ENCODE data around the gene IKZF5.

IKZF5 gene

DNA sequence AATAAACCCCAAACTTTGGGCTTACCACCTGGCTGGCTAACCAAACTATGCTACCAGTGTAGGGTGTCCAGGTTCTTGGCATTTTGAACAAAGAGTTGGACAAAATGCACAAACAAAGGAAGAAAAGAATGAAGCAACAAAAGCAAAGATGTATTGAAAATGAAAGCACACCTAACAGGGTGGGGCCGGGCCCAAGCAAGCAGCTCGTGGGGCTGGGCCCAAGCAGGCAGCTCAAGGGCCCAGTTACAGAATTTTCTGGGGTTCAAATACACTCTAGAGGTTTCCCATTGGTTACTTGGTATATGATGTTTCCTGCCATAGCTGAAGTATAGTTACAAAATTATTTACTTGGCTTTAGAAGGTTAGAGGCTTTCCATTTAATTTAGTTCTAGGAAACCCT lies 15.9 kb upstream of the IKZF5 start:
- DNase-seq (ENCODE audit: low read depth): no peak
- TF ChIP-seq, protein P1, sequence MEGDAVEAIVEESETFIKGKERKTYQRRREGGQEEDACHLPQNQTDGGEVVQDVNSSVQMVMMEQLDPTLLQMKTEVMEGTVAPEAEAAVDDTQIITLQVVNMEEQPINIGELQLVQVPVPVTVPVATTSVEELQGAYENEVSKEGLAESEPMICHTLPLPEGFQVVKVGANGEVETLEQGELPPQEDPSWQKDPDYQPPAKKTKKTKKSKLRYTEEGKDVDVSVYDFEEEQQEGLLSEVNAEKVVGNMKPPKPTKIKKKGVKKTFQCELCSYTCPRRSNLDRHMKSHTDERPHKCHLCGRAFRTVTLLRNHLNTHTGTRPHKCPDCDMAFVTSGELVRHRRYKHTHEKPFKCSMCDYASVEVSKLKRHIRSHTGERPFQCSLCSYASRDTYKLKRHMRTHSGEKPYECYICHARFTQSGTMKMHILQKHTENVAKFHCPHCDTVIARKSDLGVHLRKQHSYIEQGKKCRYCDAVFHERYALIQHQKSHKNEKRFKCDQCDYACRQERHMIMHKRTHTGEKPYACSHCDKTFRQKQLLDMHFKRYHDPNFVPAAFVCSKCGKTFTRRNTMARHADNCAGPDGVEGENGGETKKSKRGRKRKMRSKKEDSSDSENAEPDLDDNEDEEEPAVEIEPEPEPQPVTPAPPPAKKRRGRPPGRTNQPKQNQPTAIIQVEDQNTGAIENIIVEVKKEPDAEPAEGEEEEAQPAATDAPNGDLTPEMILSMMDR (IDR thresholded peaks at IDR 0.05; ENCODE audit: low read depth, low read length, missing control alignments): no peak
- no peak overlapping the region for H3K4me3 ChIP-seq (ENCODE audit: low read depth, low read length)

DNA sequence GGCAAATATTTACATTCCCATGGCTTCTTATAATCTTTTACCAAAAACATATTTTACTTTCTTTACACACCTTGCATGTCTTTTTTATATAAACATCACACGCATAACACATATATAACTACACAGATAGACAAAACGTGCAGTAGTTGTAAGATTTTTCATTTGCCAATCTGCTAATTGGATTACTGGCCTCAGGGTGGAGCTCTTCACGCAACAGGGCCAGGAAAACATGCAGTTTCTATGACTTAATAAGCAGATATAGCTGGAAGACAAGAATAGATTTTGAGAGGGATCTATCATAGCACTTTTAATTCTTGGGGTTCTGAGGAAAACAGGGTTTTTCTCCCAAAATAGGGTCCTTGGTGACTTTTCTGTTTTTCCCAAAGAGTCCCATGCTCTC lies 12.9 kb upstream of the IKZF5 start:
- DNase-seq (ENCODE audit: low read depth): no peak
- H3K4me3 ChIP-seq (ENCODE audit: low read depth, low read length): no peak overlapping the region
- TF ChIP-seq, protein P1 (IDR thresholded peaks at IDR 0.05; ENCODE audit: low read depth, low read length, missing control alignments): peak; percentile 45

DNA sequence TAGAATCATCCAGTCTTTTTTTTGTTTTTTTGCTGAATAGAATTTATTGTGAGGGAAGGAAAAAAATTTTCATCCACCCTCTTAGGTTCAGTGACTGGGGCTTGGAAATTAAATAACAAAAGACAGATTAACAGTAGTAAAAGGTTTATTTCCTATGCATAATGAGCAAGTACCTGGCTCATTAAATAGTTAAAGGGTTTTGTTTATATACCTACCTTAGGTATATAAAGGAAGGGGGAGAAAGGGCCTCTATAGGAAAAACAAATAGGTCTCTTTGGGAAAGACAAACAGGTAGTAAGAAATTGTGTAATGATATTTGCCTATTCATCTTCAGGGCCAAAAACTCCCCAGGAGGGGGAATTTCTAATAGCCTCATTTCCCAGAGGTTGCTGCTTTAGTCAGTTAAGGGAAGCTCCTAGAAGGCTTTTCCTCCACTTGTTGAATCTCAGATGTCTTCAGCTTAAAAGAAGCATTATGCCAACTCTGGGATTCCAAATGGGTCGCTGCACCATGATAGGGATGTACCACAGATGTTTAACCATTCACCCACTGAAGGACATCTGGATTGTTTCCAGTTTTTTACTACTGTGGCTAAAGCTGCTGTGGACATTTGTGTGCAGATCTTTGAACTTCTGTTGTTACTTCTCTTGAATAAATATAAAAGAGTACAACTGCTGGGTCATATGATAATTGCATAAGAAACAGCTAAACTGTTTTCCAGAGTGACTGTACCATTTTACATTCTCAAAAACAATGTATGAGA lies 11.5 kb upstream of the IKZF5 start:
- H3K4me3 ChIP-seq (ENCODE audit: low read depth, low read length): no peak overlapping the region
- TF ChIP-seq, protein P1 (IDR thresholded peaks at IDR 0.05; ENCODE audit: low read depth, low read length, missing control alignments): no peak
- DNase-seq (ENCODE audit: low read depth): no peak

DNA sequence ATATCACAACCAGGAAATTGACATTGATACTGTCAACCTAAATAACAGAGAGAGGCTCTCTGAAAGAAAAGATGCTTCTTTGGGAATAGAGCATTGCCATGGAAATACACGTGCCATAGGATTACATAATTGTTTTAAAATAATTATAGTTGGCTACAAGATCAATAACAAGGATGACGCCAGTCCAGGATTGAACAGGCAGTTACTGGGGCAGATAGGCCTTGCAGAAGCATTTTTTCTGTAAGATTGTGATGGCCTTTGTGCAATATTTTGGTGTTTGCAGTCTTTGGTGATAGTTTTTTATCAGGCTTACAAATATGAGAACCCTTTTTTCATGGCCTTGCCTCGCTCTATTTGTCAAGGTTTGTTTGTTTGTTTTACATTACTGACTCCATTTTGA lies 10.7 kb upstream of the IKZF5 start:
- TF ChIP-seq, protein P1 (IDR thresholded peaks at IDR 0.05; ENCODE audit: low read depth, low read length, missing control alignments): no peak
- DNase-seq (ENCODE audit: low read depth): no peak
- H3K4me3 ChIP-seq (ENCODE audit: low read depth, low read length): no peak overlapping the region

DNA sequence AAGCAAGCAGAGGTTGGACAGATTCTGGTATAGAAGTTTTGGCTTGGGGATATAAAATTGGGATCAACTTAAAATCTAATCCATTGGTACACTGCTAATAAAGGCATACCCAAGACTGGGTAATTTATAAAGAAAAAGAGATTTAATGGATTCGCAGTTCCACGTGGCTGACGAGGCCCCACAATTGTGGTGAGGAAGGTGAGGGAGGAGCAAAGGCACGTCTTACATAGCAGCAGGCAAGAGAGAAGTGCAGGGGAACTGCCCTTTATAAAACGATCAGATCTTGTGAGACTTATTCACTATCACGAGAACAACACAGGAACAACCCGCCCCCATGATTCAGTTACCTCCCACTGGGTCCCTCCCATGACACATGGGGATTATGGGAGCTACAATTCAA lies 9.9 kb upstream of the IKZF5 start:
- no peak for DNase-seq (ENCODE audit: low read depth)
- no peak overlapping the region for H3K4me3 ChIP-seq (ENCODE audit: low read depth, low read length)
- TF ChIP-seq, protein P1 (IDR thresholded peaks at IDR 0.05; ENCODE audit: low read depth, low read length, missing control alignments): no peak

DNA sequence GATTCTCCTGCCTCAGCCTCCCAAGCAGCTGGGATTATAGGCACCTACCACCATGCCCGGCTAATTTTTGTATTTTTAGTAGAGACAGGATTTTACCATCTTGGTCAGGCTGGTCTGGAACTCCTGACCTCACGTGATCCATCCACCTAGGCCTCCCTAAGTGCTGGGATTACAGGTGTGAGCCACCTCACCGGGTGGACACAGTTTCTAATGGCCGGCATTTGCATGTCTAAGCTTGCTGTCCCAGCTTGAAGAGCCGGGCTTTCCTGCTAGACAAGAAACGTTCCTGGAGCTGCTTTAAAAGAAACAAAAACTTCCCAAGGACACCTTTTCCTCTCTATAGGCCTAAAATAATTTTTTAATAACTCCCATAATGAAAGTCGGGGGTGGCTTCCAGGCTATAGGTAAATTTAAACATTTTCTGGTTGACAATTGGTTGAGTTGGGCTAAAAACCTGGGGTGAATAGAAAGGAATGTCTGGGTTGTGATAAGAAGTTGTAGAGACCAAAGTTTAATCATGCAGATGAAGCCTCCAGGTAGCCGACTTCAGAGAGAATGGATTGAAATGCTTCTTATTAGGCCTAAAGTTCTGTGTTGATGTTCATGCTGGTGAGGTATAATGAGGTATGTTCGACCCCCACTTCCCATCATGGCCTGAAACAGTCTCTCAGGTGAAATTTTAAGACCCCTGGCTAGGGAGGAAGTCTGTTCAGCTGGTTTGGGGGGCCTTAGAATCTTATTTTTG lies 9.0 kb upstream of the IKZF5 start:
- no peak for DNase-seq (ENCODE audit: low read depth)
- no peak overlapping the region for H3K4me3 ChIP-seq (ENCODE audit: low read depth, low read length)
- TF ChIP-seq, protein P1 (IDR thresholded peaks at IDR 0.05; ENCODE audit: low read depth, low read length, missing control alignments): no peak
